ENCODE data around the gene TBC1D12.
A peak's percentile ranks its signal among the peaks of the same experiment; 100 is the strongest.
"Not testable (repeated sequence)": the region's sequence is repeated elsewhere in the genome, so short reads cannot be mapped to it uniquely, and the experiment has no call there.

The TBC1D12 gene

DNA sequence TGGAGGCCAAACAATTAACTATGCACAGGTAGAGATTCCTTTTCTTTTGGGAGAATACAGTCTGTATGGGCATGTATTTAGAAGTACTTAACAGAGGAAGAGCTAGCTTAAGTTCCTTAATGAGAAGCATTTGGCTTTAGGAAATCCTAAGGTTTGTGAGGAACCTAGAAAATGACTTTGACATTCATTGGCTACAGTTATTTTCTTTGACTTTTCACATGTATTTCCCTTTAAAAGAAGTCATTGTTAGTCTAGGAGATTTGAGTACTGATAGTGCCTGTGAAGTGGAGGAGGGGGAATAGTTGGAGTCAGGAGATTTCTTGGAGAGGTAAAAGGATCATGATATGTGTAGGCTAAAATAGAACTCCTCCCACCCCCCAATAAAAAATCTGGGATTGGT, 146.9 kb downstream of the TBC1D12 start:
- peak overlapping the region; percentile 81 for H3K4me2 ChIP-seq (ENCODE audit: low read length)
- peaks cover 92% of the 10 kb centered on the region for H3K79me2 ChIP-seq (ENCODE audit: control insufficient read depth, low read length)
- H3F3A ChIP-seq (ENCODE audit: control insufficient read depth, insufficient read depth): peaks cover 7% of the 10 kb centered on the region; the same call in 1 of the 2 replicates
- peaks cover 82% of the 10 kb centered on the region for H3K36me3 ChIP-seq (ENCODE audit: control insufficient read depth, low read length)
- peaks cover 26% of the 10 kb centered on the region for H3K4me1 ChIP-seq (ENCODE audit: control insufficient read depth, low read length)
- H3K9me2 ChIP-seq (replicated peaks; ENCODE audit: control insufficient read depth, low read length): no peaks in the 10 kb centered on the region
- no peaks in the 10 kb centered on the region for H3K9me3 ChIP-seq (ENCODE audit: control insufficient read depth, insufficient read depth, low read length)
- TF ChIP-seq, protein P1, sequence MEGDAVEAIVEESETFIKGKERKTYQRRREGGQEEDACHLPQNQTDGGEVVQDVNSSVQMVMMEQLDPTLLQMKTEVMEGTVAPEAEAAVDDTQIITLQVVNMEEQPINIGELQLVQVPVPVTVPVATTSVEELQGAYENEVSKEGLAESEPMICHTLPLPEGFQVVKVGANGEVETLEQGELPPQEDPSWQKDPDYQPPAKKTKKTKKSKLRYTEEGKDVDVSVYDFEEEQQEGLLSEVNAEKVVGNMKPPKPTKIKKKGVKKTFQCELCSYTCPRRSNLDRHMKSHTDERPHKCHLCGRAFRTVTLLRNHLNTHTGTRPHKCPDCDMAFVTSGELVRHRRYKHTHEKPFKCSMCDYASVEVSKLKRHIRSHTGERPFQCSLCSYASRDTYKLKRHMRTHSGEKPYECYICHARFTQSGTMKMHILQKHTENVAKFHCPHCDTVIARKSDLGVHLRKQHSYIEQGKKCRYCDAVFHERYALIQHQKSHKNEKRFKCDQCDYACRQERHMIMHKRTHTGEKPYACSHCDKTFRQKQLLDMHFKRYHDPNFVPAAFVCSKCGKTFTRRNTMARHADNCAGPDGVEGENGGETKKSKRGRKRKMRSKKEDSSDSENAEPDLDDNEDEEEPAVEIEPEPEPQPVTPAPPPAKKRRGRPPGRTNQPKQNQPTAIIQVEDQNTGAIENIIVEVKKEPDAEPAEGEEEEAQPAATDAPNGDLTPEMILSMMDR (IDR thresholded peaks at IDR 0.05; ENCODE audit: low read depth, low read length, poor library complexity, severe bottlenecking): no peak
- TF ChIP-seq EZH2phosphoT487 (IDR thresholded peaks at IDR 0.05; ENCODE audit: borderline replicate concordance, low read length): no peak
- no peak overlapping the region for H3K27ac ChIP-seq (ENCODE audit: low read depth, low read length)
- H3K4me3 ChIP-seq (ENCODE audit: low read length): peak overlapping the region; percentile 13; the same call in 1 of the 2 replicates
- H4K20me1 ChIP-seq (ENCODE audit: control insufficient read depth, insufficient read depth, low read depth, low read length): peaks cover 22% of the 10 kb centered on the region
- no peaks in the 10 kb centered on the region for H3K27me3 ChIP-seq (ENCODE audit: control insufficient read depth, low read length)

DNA sequence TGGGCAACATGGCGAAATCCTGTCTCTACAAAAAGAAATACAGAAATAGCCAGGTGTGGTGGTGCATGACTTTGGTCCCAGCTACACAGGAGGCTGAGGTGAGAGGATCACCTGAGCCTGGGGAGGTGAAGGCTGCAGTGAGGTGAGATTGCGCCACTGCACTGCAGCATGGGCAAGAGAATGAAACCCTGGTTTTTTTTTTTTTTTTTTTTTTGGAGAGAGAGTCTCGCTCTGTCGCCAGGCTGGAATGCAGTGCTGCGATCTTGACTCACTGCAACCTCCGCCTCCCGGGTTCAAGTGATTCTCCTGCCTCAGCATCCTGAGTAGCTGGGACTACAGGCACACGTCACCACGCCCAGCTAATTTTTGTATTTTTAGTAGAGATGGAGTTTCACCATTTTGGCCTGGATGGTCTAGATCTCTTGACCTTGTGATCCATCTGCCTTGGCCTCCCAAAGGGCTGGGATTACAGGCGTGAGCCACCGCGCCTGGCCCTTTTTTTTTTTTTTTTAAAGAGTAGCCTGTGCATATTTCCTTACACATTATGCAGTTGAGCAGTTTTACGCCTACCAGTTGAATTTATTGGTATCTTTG, 165.5 kb downstream of the TBC1D12 start:
- peaks cover 99% of the 10 kb centered on the region for H3K36me3 ChIP-seq (ENCODE audit: control insufficient read depth, low read length)
- H3K9me2 ChIP-seq (replicated peaks; ENCODE audit: control insufficient read depth, low read length); H3K4me2 ChIP-seq (ENCODE audit: low read length): not testable (repeated sequence)

GRCh38 chr10:94571081-94571480, 168.7 kb downstream of the TBC1D12 start:
- peaks cover 96% of the 10 kb centered on the region for H3K36me3 ChIP-seq (ENCODE audit: control insufficient read depth, low read length)
- no peaks in the 10 kb centered on the region for H4K20me1 ChIP-seq (ENCODE audit: control insufficient read depth, insufficient read depth, low read depth, low read length)
- H3K79me2 ChIP-seq (ENCODE audit: control insufficient read depth, low read length): peaks cover 43% of the 10 kb centered on the region
- H3K4me3 ChIP-seq (ENCODE audit: low read length): no peak overlapping the region
- H3K27ac ChIP-seq (ENCODE audit: low read depth, low read length): no peak overlapping the region
- H3K4me1 ChIP-seq (ENCODE audit: control insufficient read depth, low read length): no peaks in the 10 kb centered on the region
- no peaks in the 10 kb centered on the region for H3K9me2 ChIP-seq (replicated peaks; ENCODE audit: control insufficient read depth, low read length)
- H3F3A ChIP-seq (ENCODE audit: control insufficient read depth, insufficient read depth): peaks cover 9% of the 10 kb centered on the region
- H3K4me2 ChIP-seq (ENCODE audit: low read length): no peak overlapping the region
- H3K27me3 ChIP-seq (ENCODE audit: control insufficient read depth, low read length): no peaks in the 10 kb centered on the region
- TF ChIP-seq, protein P1 (IDR thresholded peaks at IDR 0.05; ENCODE audit: low read depth, low read length, poor library complexity, severe bottlenecking): no peak
- TF ChIP-seq EZH2phosphoT487 (IDR thresholded peaks at IDR 0.05; ENCODE audit: borderline replicate concordance, low read length): no peak
- H3K9me3 ChIP-seq (ENCODE audit: control insufficient read depth, insufficient read depth, low read length): no peaks in the 10 kb centered on the region

More for the DNA sequence above, 165.5 kb downstream of the TBC1D12 start:
- H3K4me1 ChIP-seq (ENCODE audit: control insufficient read depth, low read length); H3K4me3 ChIP-seq (ENCODE audit: low read length); H3K27ac ChIP-seq (ENCODE audit: low read depth, low read length); H3K9me3 ChIP-seq (ENCODE audit: control insufficient read depth, insufficient read depth, low read length); H3K27me3 ChIP-seq (ENCODE audit: control insufficient read depth, low read length); H4K20me1 ChIP-seq (ENCODE audit: control insufficient read depth, insufficient read depth, low read depth, low read length); H3F3A ChIP-seq (ENCODE audit: control insufficient read depth, insufficient read depth): not testable (repeated sequence)
- H3K79me2 ChIP-seq (ENCODE audit: control insufficient read depth, low read length): peaks cover 44% of the 10 kb centered on the region

DNA sequence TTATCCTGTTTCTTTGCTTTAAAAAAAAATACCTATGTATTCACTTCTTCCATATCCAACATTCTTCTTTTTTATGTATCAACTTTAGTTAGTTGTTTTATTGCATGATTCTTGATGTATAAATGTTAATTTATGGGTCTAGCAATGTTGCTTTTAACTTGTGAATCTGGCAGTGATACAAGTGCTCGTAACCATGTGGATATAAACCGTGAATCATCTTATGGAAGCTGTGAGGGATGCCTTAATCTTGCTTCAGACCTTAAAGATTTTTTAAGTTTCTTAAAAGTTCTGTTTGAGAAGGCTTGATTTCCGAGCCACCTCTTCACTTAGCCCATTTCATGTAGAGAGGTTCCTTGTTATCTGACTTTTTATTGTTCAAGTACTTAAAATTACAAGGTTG, 169.2 kb downstream of the TBC1D12 start:
- H3K27ac ChIP-seq (ENCODE audit: low read depth, low read length): no peak overlapping the region
- H4K20me1 ChIP-seq (ENCODE audit: control insufficient read depth, insufficient read depth, low read depth, low read length): no peaks in the 10 kb centered on the region
- no peak overlapping the region for H3K4me3 ChIP-seq (ENCODE audit: low read length)
- TF ChIP-seq EZH2phosphoT487 (IDR thresholded peaks at IDR 0.05; ENCODE audit: borderline replicate concordance, low read length): no peak
- TF ChIP-seq, protein P1 (IDR thresholded peaks at IDR 0.05; ENCODE audit: low read depth, low read length, poor library complexity, severe bottlenecking): no peak
- H3K27me3 ChIP-seq (ENCODE audit: control insufficient read depth, low read length): no peaks in the 10 kb centered on the region
- H3K79me2 ChIP-seq (ENCODE audit: control insufficient read depth, low read length): peaks cover 44% of the 10 kb centered on the region
- H3K9me3 ChIP-seq (ENCODE audit: control insufficient read depth, insufficient read depth, low read length): no peaks in the 10 kb centered on the region
- peaks cover 95% of the 10 kb centered on the region for H3K36me3 ChIP-seq (ENCODE audit: control insufficient read depth, low read length)
- no peaks in the 10 kb centered on the region for H3K9me2 ChIP-seq (replicated peaks; ENCODE audit: control insufficient read depth, low read length)
- H3K4me1 ChIP-seq (ENCODE audit: control insufficient read depth, low read length): no peaks in the 10 kb centered on the region
- no peak overlapping the region for H3K4me2 ChIP-seq (ENCODE audit: low read length)
- peaks cover 9% of the 10 kb centered on the region for H3F3A ChIP-seq (ENCODE audit: control insufficient read depth, insufficient read depth)
